GM08714 (cell line): ENCODE results near the gene ELMO1.

Experiments used
- H3K4me3 ChIP-seq: fragments of 200-500 bp; sonication (Bioruptor generic); 2 replicates; pipeline ENCODE4 v1.5.1; 2014; ENCODE audit warnings: mild to moderate bottlenecking, low read length, inconsistent platforms
- ZNF274 ChIP-seq: IDR thresholded peaks from 2 replicates; pipeline ENCODE4 v1.6.1; 2012; ENCODE audit warnings: mild to moderate bottlenecking, low read depth, low read length

Gene ELMO1

GRCh38 chr7:37245590-37245989 is 203.1 kb downstream of the ELMO1 start:
- no peak overlapping the region for H3K4me3 ChIP-seq
- TF ChIP-seq ZNF274: no peak

GRCh38 chr7:37236906-37237305 is 211.8 kb downstream of the ELMO1 start:
- TF ChIP-seq ZNF274: no peak
- H3K4me3 ChIP-seq: no peak overlapping the region

GRCh38 chr7:37235813-37236212 is 212.9 kb downstream of the ELMO1 start:
- no peak overlapping the region for H3K4me3 ChIP-seq
- no peak for TF ChIP-seq ZNF274

- H3K4me3 ChIP-seq: no peak overlapping the region
- TF ChIP-seq ZNF274: no peak
These were observed 213.7 kb downstream of the ELMO1 start for GRCh38 chr7:37234928-37235327.

GRCh38 chr7:37234334-37234733 is 214.3 kb downstream of the ELMO1 start:
- no peak for TF ChIP-seq ZNF274
- H3K4me3 ChIP-seq: no peak overlapping the region

GRCh38 chr7:37231613-37232012 is 217.1 kb downstream of the ELMO1 start:
- TF ChIP-seq ZNF274: no peak
- H3K4me3 ChIP-seq: no peak overlapping the region

- TF ChIP-seq ZNF274: no peak
- no peak overlapping the region for H3K4me3 ChIP-seq
These were observed 218.4 kb downstream of the ELMO1 start for GRCh38 chr7:37230221-37230620.

- no peak for TF ChIP-seq ZNF274
- H3K4me3 ChIP-seq: no peak overlapping the region
These were observed 219.3 kb downstream of the ELMO1 start for GRCh38 chr7:37229381-37229780.

- no peak overlapping the region for H3K4me3 ChIP-seq
- TF ChIP-seq ZNF274: no peak
These were observed 223.2 kb downstream of the ELMO1 start for GRCh38 chr7:37225285-37225969.

GRCh38 chr7:37224746-37225145 is 223.9 kb downstream of the ELMO1 start:
- H3K4me3 ChIP-seq: no peak overlapping the region
- no peak for TF ChIP-seq ZNF274

- no peak for TF ChIP-seq ZNF274
- H3K4me3 ChIP-seq: no peak overlapping the region
These were observed 228.0 kb downstream of the ELMO1 start for GRCh38 chr7:37220664-37221063.

GRCh38 chr7:37218956-37219355 is 229.7 kb downstream of the ELMO1 start:
- TF ChIP-seq ZNF274: no peak
- no peak overlapping the region for H3K4me3 ChIP-seq

- TF ChIP-seq ZNF274: no peak
These were observed 231.7 kb downstream of the ELMO1 start for GRCh38 chr7:37216923-37217322.

GRCh38 chr7:37216156-37216852 is 232.4 kb downstream of the ELMO1 start:
- TF ChIP-seq ZNF274: no peak
- H3K4me3 ChIP-seq: no peak overlapping the region

More at GRCh38 chr7:37216923-37217322, 231.7 kb downstream of the ELMO1 start:
- H3K4me3 ChIP-seq: no peak overlapping the region

GRCh38 chr7:37215290-37215923 is 233.3 kb downstream of the ELMO1 start:
- TF ChIP-seq ZNF274: no peak
- no peak overlapping the region for H3K4me3 ChIP-seq

- peak overlapping the region; percentile 28; the same call in 1 of the 2 replicates for H3K4me3 ChIP-seq
- no peak for TF ChIP-seq ZNF274
These were observed 236.1 kb downstream of the ELMO1 start for GRCh38 chr7:37212556-37212955.
